PC-3 (cell line): ENCODE results near the gene NEURL1B. TPM values are rescaled to one million over a fixed set of nuclear protein-coding genes. Genes with fewer than 3 reads are reported as not detected.

Experiments
- ATAC-seq: fragments of 200-7000 bp; cut with Tn5 transposase; 2 replicates; pipeline ENCODE4 v1.9.1; 2020; ENCODE audit warnings: mild to moderate bottlenecking, moderate library complexity
- BruUV-seq: library from RNA; stranded (reverse); fragments of 400-500 nt; replicated peaks from 2 replicates; lab custom pipeline; 2021; lab: Mats Ljungman, UMichigan
- CTCF ChIA-PET: fragments of 300-600 bp; sonication (Branson Sonifier 250); formaldehyde crosslinking; loops from one replicate; lab custom pipeline; 2022; ENCODE audit warnings: antibody characterized with exemption; lab: Charles Lee
- POLR2A ChIA-PET: fragments of 300-600 bp; sonication (Branson Sonifier 250); formaldehyde crosslinking; loops from one replicate; lab custom pipeline; 2022; ENCODE audit warnings: antibody characterized with exemption; ENCODE audit not compliant: unreplicated experiment; lab: Charles Lee
- DNase-seq: peaks from one replicate; pipeline ENCODE4 v3.0.0-alpha.2; 2015
- H2AFZ ChIP-seq: fragments of 300-600 bp; sonication (generic); 2 replicates; pipeline ENCODE4 v1.6.0; 2016; ENCODE audit warnings: antibody characterized with exemption, low read length
- H3F3A ChIP-seq: fragments of 300-600 bp; sonication (generic); one replicate; pipeline ENCODE4 v1.6.0; 2017; ENCODE audit warnings: antibody characterized with exemption, low read length, control low read depth, mild to moderate bottlenecking; ENCODE audit not compliant: unreplicated experiment
- H3K27ac ChIP-seq: fragments of 300-600 bp; sonication (generic); 2 replicates; pipeline ENCODE4 v1.5.1; 2016; ENCODE audit warnings: mild to moderate bottlenecking, low read length
- H3K27me3 ChIP-seq: fragments of 300-600 bp; sonication (generic); 2 replicates; pipeline ENCODE4 v1.6.1; 2016; ENCODE audit warnings: low read length, mixed read lengths
- H3K36me3 ChIP-seq: fragments of 300-600 bp; sonication (generic); 2 replicates; pipeline ENCODE4 v1.6.1; 2016; ENCODE audit warnings: low read depth, mixed run types, low read length, mixed read lengths
- H3K4me1 ChIP-seq: fragments of 300-600 bp; sonication (generic); 2 replicates; pipeline ENCODE4 v1.5.1; 2016; ENCODE audit warnings: low read length; ENCODE audit not compliant: insufficient read depth
- H3K4me2 ChIP-seq: fragments of 300-600 bp; sonication (generic); 2 replicates; pipeline ENCODE4 v1.6.0; 2016; ENCODE audit warnings: low read length
- H3K4me3 ChIP-seq: fragments of 300-600 bp; sonication (generic); 2 replicates; pipeline ENCODE4 v1.5.1; 2016; ENCODE audit warnings: mild to moderate bottlenecking, low read length, mixed read lengths
- H3K79me2 ChIP-seq: fragments of 300-600 bp; sonication (generic); 2 replicates; pipeline ENCODE4 v1.6.1; 2017; ENCODE audit warnings: low read length, mixed read lengths
- H3K9ac ChIP-seq: fragments of 300-600 bp; sonication (generic); 2 replicates; pipeline ENCODE4 v1.6.0; 2016; ENCODE audit warnings: mild to moderate bottlenecking, low read length
- H3K9me2 ChIP-seq: fragments of 300-600 bp; sonication (generic); replicated peaks from 2 replicates; pipeline ENCODE4 v1.6.1; 2016; ENCODE audit warnings: mixed run types, low read length, mixed read lengths
- H3K9me3 ChIP-seq: fragments of 300-600 bp; sonication (generic); 2 replicates; pipeline ENCODE4 v1.6.1; 2016; ENCODE audit warnings: low read length, mixed read lengths
- H4K20me1 ChIP-seq: fragments of 300-600 bp; sonication (generic); 2 replicates; pipeline ENCODE4 v1.6.1; 2016; ENCODE audit warnings: low read length, mixed read lengths
- EZH2 ChIP-seq: fragments of 300-600 bp; sonication (generic); IDR thresholded peaks from one replicate; pipeline ENCODE4 v1.6.1; 2017; ENCODE audit warnings: antibody characterized with exemption, mild to moderate bottlenecking, low read length; ENCODE audit not compliant: unreplicated experiment
- EZH2phosphoT487 ChIP-seq: fragments of 300-600 bp; sonication (generic); IDR thresholded peaks from 2 replicates; pipeline ENCODE4 v1.6.1; 2018; ENCODE audit warnings: mild to moderate bottlenecking, antibody characterized with exemption, low read length, borderline replicate concordance
- intact Hi-C: fragments of 100-400 bp; cut with micrococcal nuclease; formaldehyde crosslinking; loops from 2 replicates; pipeline ENCODE4 v1.9.0; 2023
- total RNA-seq: library from RNA; depleted of rRNA; stranded (reverse); fragments of >200 nt; gene quantifications from 2 replicates; pipeline ENCODE4 v1.2.3, GENCODE V29; 2014
- TF ChIP-seq, protein P1 (sequence below): fragments of 300-600 bp; sonication (generic); conservative IDR thresholded peaks from 2 replicates; pipeline ENCODE4 v1.5.1; 2017; ENCODE audit warnings: antibody characterized with exemption, low read depth, mild to moderate bottlenecking, low read length

The NEURL1B gene
- total RNA-seq, 1 experiment from 2014 or later: 0.95 TPM

GRCh38 chr5:172606156-172606785 is 34.8 kb upstream of the NEURL1B start:
- Histone ChIP-seq H3K36me3 (no peaks in the 10 kb centered on the region), H3K27me3 (peaks cover 75% of the 10 kb centered on the region), H3K9ac (no peak overlapping the region), H3K4me1 (no peaks in the 10 kb centered on the region), H4K20me1 (no peaks in the 10 kb centered on the region), H3K4me2 (no peak overlapping the region), H3K4me3 (no peak overlapping the region), H3K27ac (no peak overlapping the region), H3F3A (no peaks in the 10 kb centered on the region), H3K9me3 (no peaks in the 10 kb centered on the region), H3K9me2 (no peaks in the 10 kb centered on the region), H3K79me2 (no peaks in the 10 kb centered on the region), H2AFZ (no peak overlapping the region)
- TF ChIP-seq, protein P1, sequence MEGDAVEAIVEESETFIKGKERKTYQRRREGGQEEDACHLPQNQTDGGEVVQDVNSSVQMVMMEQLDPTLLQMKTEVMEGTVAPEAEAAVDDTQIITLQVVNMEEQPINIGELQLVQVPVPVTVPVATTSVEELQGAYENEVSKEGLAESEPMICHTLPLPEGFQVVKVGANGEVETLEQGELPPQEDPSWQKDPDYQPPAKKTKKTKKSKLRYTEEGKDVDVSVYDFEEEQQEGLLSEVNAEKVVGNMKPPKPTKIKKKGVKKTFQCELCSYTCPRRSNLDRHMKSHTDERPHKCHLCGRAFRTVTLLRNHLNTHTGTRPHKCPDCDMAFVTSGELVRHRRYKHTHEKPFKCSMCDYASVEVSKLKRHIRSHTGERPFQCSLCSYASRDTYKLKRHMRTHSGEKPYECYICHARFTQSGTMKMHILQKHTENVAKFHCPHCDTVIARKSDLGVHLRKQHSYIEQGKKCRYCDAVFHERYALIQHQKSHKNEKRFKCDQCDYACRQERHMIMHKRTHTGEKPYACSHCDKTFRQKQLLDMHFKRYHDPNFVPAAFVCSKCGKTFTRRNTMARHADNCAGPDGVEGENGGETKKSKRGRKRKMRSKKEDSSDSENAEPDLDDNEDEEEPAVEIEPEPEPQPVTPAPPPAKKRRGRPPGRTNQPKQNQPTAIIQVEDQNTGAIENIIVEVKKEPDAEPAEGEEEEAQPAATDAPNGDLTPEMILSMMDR: no peak
- TF ChIP-seq EZH2phosphoT487 (no peak), EZH2 (no peak)
- ATAC-seq (no peak), DNase-seq (no peak)
- ChIA-PET CTCF (no interaction called here), POLR2A (no interaction called here)
- BruUV-seq: no TSS peak
- intact Hi-C loops: no loop called here

- H3K9me3 ChIP-seq: no peaks in the 10 kb centered on the region
- H3K27ac ChIP-seq: no peak overlapping the region
- no peak overlapping the region for H3K4me2 ChIP-seq
- TF ChIP-seq, protein P1: no peak
- TF ChIP-seq EZH2phosphoT487 (no peak), EZH2 (no peak)
- no peaks in the 10 kb centered on the region for H3K4me1 ChIP-seq
- H3K4me3 ChIP-seq: no peak overlapping the region
- no TSS peak for BruUV-seq
- H3K36me3 ChIP-seq: no peaks in the 10 kb centered on the region
- DNase-seq: no peak
- intact Hi-C loops: no loop called here
- no peaks in the 10 kb centered on the region for H3K79me2 ChIP-seq
- ChIA-PET POLR2A (no interaction called here), CTCF (no interaction called here)
- H3K27me3 ChIP-seq: peaks cover 82% of the 10 kb centered on the region
- ATAC-seq: no peak
- H3K9me2 ChIP-seq: no peaks in the 10 kb centered on the region
- H2AFZ ChIP-seq: no peak overlapping the region
- no peaks in the 10 kb centered on the region for H3F3A ChIP-seq
- no peak overlapping the region for H3K9ac ChIP-seq
- H4K20me1 ChIP-seq: no peaks in the 10 kb centered on the region
These were observed 33.8 kb upstream of the NEURL1B start for GRCh38 chr5:172607213-172607793.

GRCh38 chr5:172608773-172609172 is 32.3 kb upstream of the NEURL1B start:
- Histone ChIP-seq H3K27me3 (peaks cover 75% of the 10 kb centered on the region), H3K4me2 (no peak overlapping the region), H4K20me1 (no peaks in the 10 kb centered on the region), H3K9ac (no peak overlapping the region), H3K36me3 (no peaks in the 10 kb centered on the region), H3K4me3 (no peak overlapping the region), H3F3A (no peaks in the 10 kb centered on the region), H3K79me2 (no peaks in the 10 kb centered on the region), H3K27ac (no peak overlapping the region), H3K9me2 (no peaks in the 10 kb centered on the region), H3K9me3 (no peaks in the 10 kb centered on the region), H3K4me1 (no peaks in the 10 kb centered on the region), H2AFZ (no peak overlapping the region)
- ChIA-PET CTCF (no interaction called here), POLR2A (no interaction called here)
- TF ChIP-seq EZH2phosphoT487 (no peak), EZH2 (no peak)
- TF ChIP-seq, protein P1: no peak
- ATAC-seq (no peak), DNase-seq (no peak)
- intact Hi-C loops: no loop called here
- BruUV-seq: no TSS peak
